ENCODE data around the gene OR7G3.

GRCh38 chr19:9132422-9132821, 5.7 kb upstream of the OR7G3 start:
- no peak for TF ChIP-seq CTCF (IDR thresholded peaks at IDR 0.05)
- no peak for TF ChIP-seq POLR2A (IDR thresholded peaks at IDR 0.05)
- no peak for TF ChIP-seq POLR2AphosphoS5 (IDR thresholded peaks at IDR 0.05; ENCODE audit: insufficient read depth in 1 of 2, low read depth in 1 of 2)

All from vagina (tissue), 2 donors.